PFSK-1 (cell line): Measurements from ENCODE around the gene LYPD6B.

Source experiments
- FOXP2 ChIP-seq: optimal IDR thresholded peaks from 2 replicates; pipeline ENCODE3; 2011; ENCODE audit warnings: borderline replicate concordance, control low read depth, inconsistent platforms; ENCODE audit not compliant: insufficient read depth; ENCODE audit errors: extremely low read length, extremely low read depth
- POLR2AphosphoS5 ChIP-seq: IDR thresholded peaks from 2 replicates; pipeline ENCODE4 v1.6.1; 2012; ENCODE audit warnings: low read depth, mild to moderate bottlenecking, control low read depth, low read length, moderate library complexity
- REST ChIP-seq, 2 experiments: IDR thresholded peaks; 2 replicates each; pipeline versions ENCODE4 v1.6.1 to v1.8.0; 2011 to 2012; ENCODE audit warnings: low read depth in 2 of 2, low read length in 2 of 2, control low read depth in 1 of 2, inconsistent platforms in 1 of 2, mild to moderate bottlenecking in 1 of 2, moderate library complexity in 1 of 2; ENCODE audit not compliant: insufficient read depth in 1 of 2
- SIN3A ChIP-seq: IDR thresholded peaks from 2 replicates; pipeline ENCODE4 v1.6.1; 2012; ENCODE audit warnings: mild to moderate bottlenecking, low read length, moderate library complexity, borderline replicate concordance; ENCODE audit not compliant: insufficient read depth
- TAF1 ChIP-seq: IDR thresholded peaks from 2 replicates; pipeline ENCODE4 v1.6.1; 2012; ENCODE audit warnings: low read length, control low read depth, borderline replicate concordance; ENCODE audit not compliant: insufficient read depth

The LYPD6B gene

DNA sequence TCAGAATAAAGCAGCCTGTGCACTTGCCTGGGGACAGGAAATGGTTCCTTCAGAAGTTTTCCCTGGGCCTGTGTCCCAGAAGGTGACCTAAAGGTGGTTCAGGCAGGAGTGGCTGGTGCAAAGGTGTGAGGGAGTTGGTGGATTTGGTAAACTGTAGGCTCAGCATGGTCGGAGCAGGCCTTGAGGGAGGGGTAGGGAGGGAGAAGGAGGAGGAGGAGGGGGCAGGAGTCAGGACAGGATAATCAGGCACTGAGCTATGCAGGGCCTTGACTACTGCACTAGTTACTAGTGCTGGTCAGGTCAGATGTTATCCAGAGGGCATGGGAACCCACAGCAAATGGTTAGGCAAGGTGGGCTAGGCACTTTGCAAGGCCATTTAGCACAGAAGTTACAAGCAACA lies 21.3 kb downstream of the LYPD6B start:
- TF ChIP-seq REST (IDR thresholded peaks at IDR 0.05; ENCODE audit: insufficient read depth in 1 of 2, low read depth in 2 of 2, low read length in 2 of 2) (no peak), SIN3A (no peak), FOXP2 (no peak), POLR2AphosphoS5 (no peak), TAF1 (no peak)

DNA sequence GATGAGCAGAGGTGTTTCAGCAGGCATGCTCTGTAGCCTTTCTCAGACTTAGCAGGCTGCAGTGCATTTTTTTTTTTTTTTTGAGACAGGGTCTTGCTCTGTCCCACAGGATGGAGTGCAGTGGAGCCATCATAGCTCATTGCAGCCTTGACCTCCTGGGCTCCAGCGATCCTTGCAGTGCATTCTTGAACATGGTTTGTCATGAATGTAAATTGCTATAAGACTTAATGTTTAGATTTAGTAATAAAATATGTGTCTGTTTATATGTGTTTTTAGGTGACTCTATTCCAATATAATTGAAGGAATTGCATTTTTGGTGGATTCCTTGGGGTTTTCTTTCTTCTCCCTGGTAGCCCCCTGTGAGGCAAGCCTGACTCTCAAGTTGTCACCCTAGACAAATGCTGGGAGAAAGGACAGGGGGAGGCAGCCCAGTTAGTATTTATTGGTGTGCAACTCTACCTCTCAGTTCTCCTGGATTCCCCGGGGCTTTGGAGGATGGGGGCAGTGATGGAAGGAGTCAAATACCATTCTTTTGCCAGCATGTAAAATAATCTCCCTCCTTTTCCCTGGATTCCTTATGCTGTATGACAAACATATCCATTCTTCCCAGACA lies 22.7 kb downstream of the LYPD6B start:
- TF ChIP-seq SIN3A (no peak), REST (IDR thresholded peaks at IDR 0.05; ENCODE audit: insufficient read depth in 1 of 2, low read depth in 2 of 2, low read length in 2 of 2) (no peak), POLR2AphosphoS5 (no peak), TAF1 (no peak), FOXP2 (no peak)

- no peak for TF ChIP-seq REST (IDR thresholded peaks at IDR 0.05; ENCODE audit: insufficient read depth in 1 of 2, low read depth in 2 of 2, low read length in 2 of 2)
- no peak for TF ChIP-seq FOXP2
- no peak for TF ChIP-seq POLR2AphosphoS5
- no peak for TF ChIP-seq SIN3A
- no peak for TF ChIP-seq TAF1
These were observed 24.0 kb downstream of the LYPD6B start for GRCh38 chr2:149062531-149062930.

DNA sequence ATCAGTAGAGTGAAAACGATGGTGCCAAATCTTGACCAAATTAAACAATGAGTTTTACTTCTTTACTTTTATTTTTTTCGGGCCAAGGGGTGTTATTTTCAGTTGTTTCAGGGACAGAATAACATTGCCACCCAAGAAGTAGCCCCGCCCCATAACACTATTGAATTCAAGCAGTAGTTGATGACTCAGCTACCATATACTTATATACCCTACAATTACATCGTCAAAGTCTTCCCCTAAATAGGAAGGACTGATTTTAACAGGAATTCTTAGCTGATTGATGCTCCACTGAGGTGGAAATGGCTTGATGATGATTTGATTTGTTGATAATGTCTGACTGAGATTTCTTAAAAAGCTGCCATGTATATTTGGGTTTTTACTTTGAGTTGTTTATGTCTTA lies 24.7 kb downstream of the LYPD6B start:
- TF ChIP-seq REST (IDR thresholded peaks at IDR 0.05; ENCODE audit: insufficient read depth in 1 of 2, low read depth in 2 of 2, low read length in 2 of 2) (no peak), POLR2AphosphoS5 (no peak), TAF1 (no peak), SIN3A (no peak), FOXP2 (no peak)

DNA sequence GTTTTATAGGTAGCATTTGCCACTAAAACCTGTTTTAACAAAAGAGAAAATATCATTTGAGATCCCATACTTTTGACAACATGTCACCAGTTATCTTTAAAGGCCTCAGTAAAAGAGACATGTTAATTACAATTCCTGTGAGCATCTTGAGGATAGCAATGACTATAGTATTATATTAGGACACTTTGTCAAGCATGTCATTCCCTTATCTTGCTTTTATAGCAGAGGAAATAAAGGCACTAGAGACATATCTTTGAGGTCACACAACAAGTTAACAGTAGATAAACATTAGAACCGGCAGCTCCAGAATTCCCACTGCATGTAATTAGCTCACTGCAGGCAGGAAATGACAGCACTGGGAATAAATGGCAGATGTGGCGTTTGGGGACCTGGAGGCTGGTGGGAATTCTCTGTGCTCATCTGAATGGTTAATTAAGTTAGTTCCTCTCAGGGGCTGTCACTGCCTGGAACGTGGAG lies 25.9 kb downstream of the LYPD6B start:
- TF ChIP-seq SIN3A (no peak), REST (IDR thresholded peaks at IDR 0.05; ENCODE audit: insufficient read depth in 1 of 2, low read depth in 2 of 2, low read length in 2 of 2) (no peak), TAF1 (no peak), FOXP2 (no peak), POLR2AphosphoS5 (no peak)
